ENCODE measurements around the gene TTC31. TPM values are rescaled to one million over a fixed set of nuclear protein-coding genes. Genes with fewer than 3 reads are reported as not detected.

The TTC31 gene
- total RNA-seq, 1 donor = 17.8 TPM

Other genes starting within 250 kb of the TTC31 start
- 0.79 and 0.80 TPM in 2 replicates for gene SLC4A5, start 139.7 kb upstream of the TTC31 start, total RNA-seq
- 125 and 133 TPM in 2 replicates for gene DCTN1, start 102.8 kb upstream of the TTC31 start, total RNA-seq
- gene C2orf81, start 61.5 kb upstream of the TTC31 start, total RNA-seq = 0.40 and 0.50 TPM in 2 replicates
- 32.2 and 37.7 TPM in 2 replicates for gene WDR54, start 61.4 kb upstream of the TTC31 start, total RNA-seq
- gene RTKN, start 41.1 kb upstream of the TTC31 start, total RNA-seq = 5.9 and 9.3 TPM in 2 replicates
- 6.6 and 12.3 TPM in 2 replicates for gene INO80B, start 28.0 kb upstream of the TTC31 start, total RNA-seq
- 19.2 and 19.5 TPM in 2 replicates for gene WBP1, start 24.6 kb upstream of the TTC31 start, total RNA-seq
- gene MOGS, start 17.7 kb upstream of the TTC31 start, total RNA-seq = 56.5 and 57.4 TPM in 2 replicates
- 17.3 and 18.4 TPM in 2 replicates for gene MRPL53, start 10.4 kb upstream of the TTC31 start, total RNA-seq
- 20.1 and 22.0 TPM in 2 replicates for gene CCDC142, start 83 bp upstream of the TTC31 start, total RNA-seq
- gene LBX2, start 16.5 kb downstream of the TTC31 start, total RNA-seq = 3.2 and 3.5 TPM in 2 replicates
- 10.8 and 12.8 TPM in 2 replicates for gene PCGF1, start 24.6 kb downstream of the TTC31 start, total RNA-seq
- not detected in 2 replicates for gene TLX2, start 31.4 kb downstream of the TTC31 start, total RNA-seq
- gene DQX1, start 43.1 kb downstream of the TTC31 start, total RNA-seq = 0.13 TPM in 1 of 2 replicates, not detected in the other
- gene AUP1, start 46.6 kb downstream of the TTC31 start, total RNA-seq = 78.2 and 88.7 TPM in 2 replicates
- 35.8 and 36.2 TPM in 2 replicates for gene HTRA2, start 46.9 kb downstream of the TTC31 start, total RNA-seq
- 0.72 and 0.93 TPM in 2 replicates for gene LOXL3, start 70.9 kb downstream of the TTC31 start, total RNA-seq
- gene DOK1, start 71.6 kb downstream of the TTC31 start, total RNA-seq = 6.9 and 10.7 TPM in 2 replicates
- not detected in 2 replicates for gene M1AP, start 165.2 kb downstream of the TTC31 start, total RNA-seq
- gene SEMA4F, start 171.2 kb downstream of the TTC31 start, total RNA-seq = 4.9 and 5.5 TPM in 2 replicates